ENCODE results near the gene PHF2.

The PHF2 gene

DNA sequence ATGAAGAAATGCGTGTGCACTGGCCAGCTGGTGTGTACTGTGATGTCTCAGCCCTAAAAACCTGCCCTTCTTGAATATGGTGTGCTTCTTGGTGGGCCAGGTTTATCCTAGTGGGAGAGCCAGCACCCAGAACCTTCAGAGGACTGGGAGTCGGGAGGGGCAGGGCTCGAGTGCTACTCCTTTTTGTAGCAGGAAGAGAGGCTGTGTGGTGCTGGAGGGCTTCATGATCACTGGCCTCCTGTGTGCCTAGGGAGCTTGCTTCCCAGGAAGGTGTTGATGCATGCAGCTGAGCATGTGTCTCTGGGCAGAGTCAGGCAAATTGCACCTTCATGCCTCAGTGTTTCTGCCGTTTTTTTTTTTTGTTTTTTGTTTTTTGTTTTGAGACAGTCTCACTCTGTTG lies 20.0 kb downstream of the PHF2 start:
- TF ChIP-seq PBX3 (CRISPR knock-in tag; IDR thresholded peaks at IDR 0.05) = no peak
- TF ChIP-seq ZXDB (tag by site-specific recombination; IDR thresholded peaks at IDR 0.05) = no peak
- no peak for TF ChIP-seq ZNF280C (tag by site-specific recombination; IDR thresholded peaks at IDR 0.05)
- no peak for TF ChIP-seq BCL11B (tag by site-specific recombination; IDR thresholded peaks at IDR 0.05; ENCODE audit: low read depth)
- no peak for TF ChIP-seq SETDB1 (IDR thresholded peaks at IDR 0.05; ENCODE audit: insufficient read length, low read length)
- no peak for TF ChIP-seq GLI4 (tag by site-specific recombination; IDR thresholded peaks at IDR 0.05)
- no peak for TF ChIP-seq ZNF785 (tag by site-specific recombination; IDR thresholded peaks at IDR 0.05)
- TF ChIP-seq ZNF223 (tag by site-specific recombination; IDR thresholded peaks at IDR 0.05) = no peak
- TF ChIP-seq ZNF404 (tag by site-specific recombination; IDR thresholded peaks at IDR 0.05) = no peak
- no peak for TF ChIP-seq ZNF221 (tag by site-specific recombination; IDR thresholded peaks at IDR 0.05; ENCODE audit: borderline replicate concordance)
- TF ChIP-seq ZNF510 (tag by site-specific recombination; IDR thresholded peaks at IDR 0.05; ENCODE audit: insufficient replicate concordance) = no peak
- no peak for TF ChIP-seq ZNF560 (tag by site-specific recombination; IDR thresholded peaks at IDR 0.05; ENCODE audit: borderline replicate concordance)
- TF ChIP-seq, protein P1, sequence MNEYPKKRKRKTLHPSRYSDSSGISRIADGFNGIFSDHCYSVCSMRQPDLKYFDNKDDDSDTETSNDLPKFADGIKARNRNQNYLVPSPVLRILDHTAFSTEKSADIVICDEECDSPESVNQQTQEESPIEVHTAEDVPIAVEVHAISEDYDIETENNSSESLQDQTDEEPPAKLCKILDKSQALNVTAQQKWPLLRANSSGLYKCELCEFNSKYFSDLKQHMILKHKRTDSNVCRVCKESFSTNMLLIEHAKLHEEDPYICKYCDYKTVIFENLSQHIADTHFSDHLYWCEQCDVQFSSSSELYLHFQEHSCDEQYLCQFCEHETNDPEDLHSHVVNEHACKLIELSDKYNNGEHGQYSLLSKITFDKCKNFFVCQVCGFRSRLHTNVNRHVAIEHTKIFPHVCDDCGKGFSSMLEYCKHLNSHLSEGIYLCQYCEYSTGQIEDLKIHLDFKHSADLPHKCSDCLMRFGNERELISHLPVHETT (tag by site-specific recombination; IDR thresholded peaks at IDR 0.05) = no peak
- TF ChIP-seq, protein P2, sequence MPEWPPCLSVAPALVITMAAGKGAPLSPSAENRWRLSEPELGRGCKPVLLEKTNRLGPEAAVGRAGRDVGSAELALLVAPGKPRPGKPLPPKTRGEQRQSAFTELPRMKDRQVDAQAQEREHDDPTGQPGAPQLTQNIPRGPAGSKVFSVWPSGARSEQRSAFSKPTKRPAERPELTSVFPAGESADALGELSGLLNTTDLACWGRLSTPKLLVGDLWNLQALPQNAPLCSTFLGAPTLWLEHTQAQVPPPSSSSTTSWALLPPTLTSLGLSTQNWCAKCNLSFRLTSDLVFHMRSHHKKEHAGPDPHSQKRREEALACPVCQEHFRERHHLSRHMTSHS (tag by site-specific recombination; IDR thresholded peaks at IDR 0.05) = no peak
- no peak for TF ChIP-seq PRDM6 (tag by site-specific recombination; IDR thresholded peaks at IDR 0.05)
- Histone ChIP-seq H3K9me3 (ENCODE audit: control insufficient read depth, insufficient read depth, low read depth, low read length) (no peaks in the 10 kb centered on the region), H3K4me1 (ENCODE audit: control insufficient read depth, insufficient read depth, low read length) (peaks cover 8% of the 10 kb centered on the region; the same call in 1 of the 2 replicates), H3K4me3 (ENCODE audit: low read depth, low read length) (no peak overlapping the region), H3K36me3 (ENCODE audit: control insufficient read depth in 2 of 2, insufficient read depth in 1 of 2, low read length in 2 of 2) (no peaks in the 10 kb centered on the region), H3K27ac (ENCODE audit: extremely low read depth, low read depth, low read length) (no peak overlapping the region)
- POLR2A ChIA-PET = no interaction called here
- CTCF ChIA-PET = no interaction called here

- Histone ChIP-seq H3K27ac (ENCODE audit: extremely low read depth, low read depth, low read length) (no peak overlapping the region), H3K4me1 (ENCODE audit: control insufficient read depth, insufficient read depth, low read length) (peaks cover 8% of the 10 kb centered on the region; the same call in 1 of the 2 replicates), H3K9me3 (ENCODE audit: control insufficient read depth, insufficient read depth, low read depth, low read length) (no peaks in the 10 kb centered on the region), H3K4me3 (ENCODE audit: low read depth, low read length) (no peak overlapping the region), H3K36me3 (ENCODE audit: control insufficient read depth in 2 of 2, insufficient read depth in 1 of 2, low read length in 2 of 2) (no peaks in the 10 kb centered on the region)
- ChIA-PET CTCF (no interaction called here), POLR2A (no interaction called here)
- TF ChIP-seq ZNF548 (tag by site-specific recombination; IDR thresholded peaks at IDR 0.05) = no peak
- TF ChIP-seq ZNF169 (tag by site-specific recombination; IDR thresholded peaks at IDR 0.05) = no peak
- TF ChIP-seq ZBTB17 (tag by site-specific recombination; IDR thresholded peaks at IDR 0.05) = no peak
- no peak for TF ChIP-seq ZFP3 (tag by site-specific recombination; IDR thresholded peaks at IDR 0.05; ENCODE audit: low read depth)
- TF ChIP-seq ZNF157 (tag by site-specific recombination; IDR thresholded peaks at IDR 0.05) = no peak
- no peak for TF ChIP-seq ZNF221 (tag by site-specific recombination; IDR thresholded peaks at IDR 0.05; ENCODE audit: borderline replicate concordance)
- no peak for TF ChIP-seq ZNF133 (tag by site-specific recombination; IDR thresholded peaks at IDR 0.05)
- TF ChIP-seq ZNF623 (tag by site-specific recombination; IDR thresholded peaks at IDR 0.05) = no peak
- TF ChIP-seq SCRT1 (tag by site-specific recombination; IDR thresholded peaks at IDR 0.05; ENCODE audit: borderline replicate concordance) = no peak
- TF ChIP-seq TRIM28 (IDR thresholded peaks at IDR 0.05; ENCODE audit: borderline replicate concordance, low read length) = no peak
- TF ChIP-seq ZSCAN16 (tag by site-specific recombination; IDR thresholded peaks at IDR 0.05) = no peak
- no peak for TF ChIP-seq KLF9 (tag by site-specific recombination; IDR thresholded peaks at IDR 0.05; ENCODE audit: low read depth)
- no peak for TF ChIP-seq ZSCAN18 (tag by site-specific recombination; IDR thresholded peaks at IDR 0.05)
Observed at GRCh38 chr9:93597142-93597706, 20.8 kb downstream of the PHF2 start.

Measured in HEK293 (cell line).